HG03520 (cell line): ENCODE results near the gene VWA5B1.

Experiments used
- ATAC-seq: cut with Tn5 transposase; IDR thresholded peaks from one replicate; pipeline ENCODE4 v1.9.1; 2021; ENCODE audit warnings: mild to moderate bottlenecking, moderate library complexity; ENCODE audit not compliant: unreplicated experiment

Gene VWA5B1

DNA sequence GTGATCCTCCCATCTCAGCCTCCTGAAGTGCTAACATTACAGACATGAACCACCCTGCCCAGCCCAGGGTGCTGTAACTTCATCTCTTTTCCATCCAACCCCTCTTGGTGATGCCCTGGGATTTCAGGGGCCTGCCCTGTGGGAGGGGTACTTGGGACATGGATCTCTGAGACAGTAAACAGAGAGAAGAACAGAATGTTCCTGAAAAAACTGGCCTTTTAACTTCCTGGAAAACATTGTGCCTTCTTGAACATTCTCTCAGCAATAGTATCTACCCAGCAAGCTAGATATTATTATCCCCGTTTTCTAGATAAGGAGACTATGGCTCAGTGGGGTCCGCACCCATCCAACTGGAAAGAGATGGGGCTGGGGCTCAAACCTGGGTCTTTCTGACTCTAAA, 57.0 kb downstream of the VWA5B1 start:
- ATAC-seq = no peak

DNA sequence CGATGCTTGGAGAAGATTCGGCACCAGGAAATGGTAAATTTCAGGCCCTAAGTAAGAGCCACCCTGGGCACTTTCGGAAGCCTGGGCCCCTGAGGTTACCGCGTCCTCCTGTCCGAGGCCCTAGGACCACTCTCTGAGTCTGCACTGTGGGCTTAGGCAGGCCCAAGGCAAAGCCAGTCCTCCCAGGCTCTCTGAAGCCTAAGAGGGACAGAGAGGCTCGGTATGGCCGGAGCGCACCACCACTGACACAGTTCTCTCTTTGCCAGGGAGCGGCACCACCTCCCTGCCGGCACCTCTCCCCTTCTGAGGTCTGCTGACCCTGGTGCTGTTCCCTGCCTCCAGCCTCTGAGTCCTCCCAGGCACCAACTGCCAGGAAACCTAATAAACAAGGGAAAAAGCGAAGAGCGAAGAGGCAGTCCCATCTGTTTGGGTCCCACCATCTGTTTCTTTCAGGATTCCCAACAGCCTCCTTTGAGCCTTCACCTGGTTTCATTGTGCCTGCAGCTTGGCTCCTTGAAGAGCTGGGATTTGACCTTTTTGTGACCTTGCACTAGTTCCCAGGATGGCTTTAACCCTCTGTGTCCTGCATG, 57.7 kb downstream of the VWA5B1 start:
- no peak for ATAC-seq

DNA sequence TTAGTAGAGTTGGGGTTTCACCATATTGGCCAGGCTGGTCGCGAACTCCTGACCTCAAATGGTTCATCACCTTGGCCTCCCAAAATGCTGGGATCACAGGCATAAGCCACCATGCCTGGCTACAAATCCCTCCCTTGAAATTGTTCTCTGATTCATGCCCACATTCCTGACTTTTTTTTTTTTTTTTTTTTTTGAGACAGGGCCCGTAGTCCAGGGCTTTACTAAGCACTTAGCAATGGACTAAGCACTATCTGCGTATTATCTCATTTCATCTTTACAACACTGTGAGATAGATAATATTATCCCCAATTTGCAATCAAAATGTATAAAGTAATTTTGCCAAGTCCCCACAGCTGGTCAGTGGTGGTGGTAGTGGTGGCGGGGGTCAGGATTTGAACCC, 58.9 kb downstream of the VWA5B1 start:
- ATAC-seq = no peak

DNA sequence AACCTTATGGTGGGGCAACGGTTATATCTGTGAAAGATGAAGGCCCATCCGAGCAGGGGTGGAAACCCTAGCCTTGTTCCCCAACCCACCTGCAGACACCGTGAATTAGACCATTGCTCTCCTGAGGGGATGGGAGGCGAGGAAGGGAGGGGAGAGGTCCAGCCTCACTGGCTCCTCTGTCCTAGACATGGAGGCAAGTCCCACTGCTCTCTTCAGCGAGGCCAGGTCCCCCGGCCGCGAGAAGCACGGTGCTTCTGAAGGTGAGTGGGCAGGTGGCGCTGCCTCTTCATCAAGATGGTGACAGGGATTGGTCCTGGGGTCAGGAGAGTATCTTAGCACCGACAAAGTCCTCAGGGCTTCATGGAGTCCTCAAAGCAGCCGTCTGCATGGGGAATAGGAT, 59.3 kb downstream of the VWA5B1 start:
- ATAC-seq = no peak

DNA sequence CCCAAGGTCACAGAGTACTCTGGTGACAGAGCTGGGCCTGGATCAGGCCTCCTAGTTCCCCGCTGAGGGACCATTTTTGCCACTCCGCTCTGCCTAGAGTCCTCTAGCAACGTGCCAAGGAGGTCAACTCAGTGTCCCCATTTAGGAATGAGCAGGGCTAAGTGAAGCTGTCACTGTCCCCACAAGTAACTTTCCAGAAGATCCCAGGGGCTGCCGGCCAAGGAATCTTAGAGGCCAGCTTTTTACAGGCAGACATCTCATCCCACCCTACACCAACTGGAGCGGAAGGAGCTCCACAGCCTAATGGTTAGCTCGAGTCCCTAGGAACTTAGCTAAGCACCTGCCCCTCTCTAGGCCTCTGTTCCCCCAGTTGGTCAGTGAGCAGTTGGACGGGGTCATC, 59.7 kb downstream of the VWA5B1 start:
- no peak for ATAC-seq

DNA sequence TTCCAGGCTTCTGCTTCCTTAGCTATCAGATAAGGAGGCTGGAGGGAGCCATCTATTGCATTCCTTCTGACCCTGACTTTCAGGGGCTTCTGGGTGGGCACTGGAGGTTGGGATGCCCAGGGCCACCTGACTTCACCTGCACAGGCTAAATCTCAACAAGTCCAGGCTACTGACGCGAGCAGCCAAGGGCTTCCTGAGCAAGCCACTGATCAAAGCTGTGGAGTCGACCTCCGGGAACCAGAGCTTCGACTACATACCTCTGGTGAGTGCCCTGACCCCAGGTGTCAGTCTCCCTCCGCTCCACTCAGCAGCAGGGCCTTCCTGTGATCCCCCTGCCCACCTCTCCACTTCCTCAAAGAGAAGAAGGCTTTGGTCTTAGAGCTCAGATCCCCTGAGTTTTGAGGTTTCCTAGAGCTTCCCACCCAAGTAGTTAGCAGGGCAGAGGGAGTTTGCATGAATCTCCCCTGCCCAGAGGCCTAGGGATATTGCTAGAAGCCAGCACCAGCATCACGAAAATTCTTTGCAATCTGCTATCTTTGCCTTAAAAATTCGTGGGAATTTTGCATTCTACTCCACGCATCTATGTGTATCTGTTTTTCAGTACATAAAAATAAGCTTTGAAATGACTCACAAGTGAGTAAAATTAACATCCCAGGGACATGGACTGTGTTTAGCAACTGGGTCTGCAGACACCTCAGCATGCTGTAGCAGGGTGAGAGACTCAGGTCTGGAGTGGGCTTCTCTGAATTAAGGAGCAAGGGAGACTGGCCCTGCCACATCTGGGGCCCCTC, 61.4 kb downstream of the VWA5B1 start:
- no peak for ATAC-seq

DNA sequence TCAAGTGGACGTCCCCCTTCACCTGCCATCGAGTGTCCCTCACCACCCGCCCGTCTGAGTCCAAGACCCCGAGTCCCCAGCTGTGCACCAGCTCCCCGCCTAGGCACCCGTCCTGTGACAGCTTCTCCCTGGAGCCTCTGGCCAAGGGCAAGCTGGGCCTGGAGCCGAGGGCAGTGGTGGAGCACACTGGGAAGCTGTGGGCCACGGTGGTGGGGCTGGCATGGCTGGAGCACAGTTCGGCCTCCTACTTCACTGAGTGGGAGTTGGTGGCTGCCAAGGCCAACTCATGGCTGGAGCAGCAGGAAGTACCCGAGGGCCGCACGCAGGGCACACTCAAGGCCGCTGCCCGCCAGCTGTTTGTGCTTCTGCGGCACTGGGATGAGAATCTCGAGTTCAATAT, 63.2 kb downstream of the VWA5B1 start:
- ATAC-seq = no peak

DNA sequence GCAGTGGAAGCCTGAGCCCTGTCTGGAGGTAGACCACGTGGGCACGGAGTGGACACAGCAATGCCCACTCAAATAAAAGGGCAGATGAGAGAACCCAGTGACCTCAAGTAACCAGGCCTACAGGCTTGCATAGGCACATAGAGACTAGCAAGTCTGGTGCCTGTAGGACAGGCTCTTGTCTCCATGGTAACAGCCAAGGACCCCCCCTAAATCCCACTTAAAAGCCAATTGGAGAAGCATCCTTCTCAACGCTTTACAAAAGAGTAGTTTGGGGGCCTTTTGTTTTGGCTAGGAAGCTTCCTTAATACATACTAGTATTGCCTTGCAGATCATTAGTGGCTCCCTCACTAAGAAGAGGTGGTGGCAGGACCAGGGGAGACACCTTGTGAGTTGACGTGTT, 63.9 kb downstream of the VWA5B1 start:
- no peak for ATAC-seq

DNA sequence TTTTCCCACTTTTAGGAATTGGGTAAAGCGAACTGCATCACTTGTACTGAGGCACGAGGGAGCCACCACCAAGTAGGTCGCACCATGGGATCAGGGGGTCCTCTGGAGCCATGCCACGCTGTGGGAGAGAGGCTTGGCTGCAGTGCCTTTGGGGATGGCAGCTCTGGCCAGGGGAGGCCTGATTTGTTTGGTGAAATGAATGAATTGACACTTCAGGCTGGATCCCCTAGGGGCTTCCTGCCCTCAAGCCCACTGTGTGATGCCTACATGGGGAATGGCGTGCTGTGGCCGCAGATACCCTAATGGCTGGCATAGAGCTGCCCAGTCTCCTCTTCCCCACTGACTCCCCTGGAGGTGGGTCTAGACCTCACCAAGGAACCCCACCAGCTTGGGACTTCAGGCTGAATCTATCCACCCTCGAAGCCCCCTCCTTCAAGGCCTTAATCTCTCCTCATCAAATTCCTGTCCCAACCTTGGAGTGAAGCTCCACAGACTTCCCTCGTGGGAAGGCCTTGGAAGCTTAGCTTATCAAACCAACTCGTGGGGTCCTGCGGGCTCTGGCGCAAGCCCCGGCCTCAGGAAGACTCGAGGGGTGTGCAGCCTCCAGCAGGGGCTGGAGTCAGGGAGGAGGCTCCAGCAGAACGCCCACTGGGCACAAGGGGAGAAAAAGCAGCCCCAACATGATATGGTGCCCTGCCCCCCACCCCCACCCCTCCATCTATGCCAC, 64.6 kb downstream of the VWA5B1 start:
- no peak for ATAC-seq

DNA sequence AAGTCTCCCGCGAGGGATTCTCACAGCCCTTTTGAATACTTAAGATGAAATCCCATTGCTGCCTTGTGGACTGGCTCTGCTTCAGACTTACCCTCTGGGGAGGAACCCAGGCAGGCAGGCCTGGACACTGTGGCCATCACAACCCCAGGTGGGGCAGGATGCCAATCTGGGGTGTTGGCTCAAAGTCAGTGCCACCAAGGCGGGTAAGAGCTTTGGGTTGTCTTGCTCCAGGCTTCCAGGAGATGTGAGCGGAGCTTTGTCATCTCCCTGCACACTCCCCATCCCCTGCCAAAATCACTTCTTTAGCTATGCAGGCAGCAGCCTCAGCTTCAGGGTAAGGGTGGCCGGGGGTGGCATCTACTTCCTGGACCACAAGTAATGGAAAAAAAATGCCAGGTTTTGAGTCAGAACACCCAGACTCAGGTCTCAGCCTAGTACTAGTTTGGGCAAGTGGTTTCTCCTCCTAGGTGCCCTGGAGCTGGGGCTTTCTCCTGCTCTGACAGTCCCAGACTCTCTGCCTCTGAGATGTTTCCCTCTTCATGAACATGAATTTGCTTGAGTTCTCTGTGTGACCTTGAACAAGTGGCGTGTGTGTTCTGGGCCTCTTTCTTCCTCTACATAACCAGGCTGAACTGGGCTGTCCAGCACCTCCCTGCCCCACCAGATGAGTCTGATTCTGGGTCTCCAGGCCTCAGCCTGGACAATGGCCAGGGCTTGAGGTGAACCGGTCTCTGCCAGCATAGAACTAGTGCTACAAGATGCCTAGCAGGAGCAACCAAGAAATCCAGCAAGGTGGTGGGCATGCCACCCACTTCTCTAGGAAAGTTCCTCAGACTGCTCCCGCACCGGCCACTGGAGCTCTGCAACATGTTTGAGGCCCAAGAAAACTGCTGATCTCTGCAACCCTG, 65.4 kb downstream of the VWA5B1 start:
- no peak for ATAC-seq

DNA sequence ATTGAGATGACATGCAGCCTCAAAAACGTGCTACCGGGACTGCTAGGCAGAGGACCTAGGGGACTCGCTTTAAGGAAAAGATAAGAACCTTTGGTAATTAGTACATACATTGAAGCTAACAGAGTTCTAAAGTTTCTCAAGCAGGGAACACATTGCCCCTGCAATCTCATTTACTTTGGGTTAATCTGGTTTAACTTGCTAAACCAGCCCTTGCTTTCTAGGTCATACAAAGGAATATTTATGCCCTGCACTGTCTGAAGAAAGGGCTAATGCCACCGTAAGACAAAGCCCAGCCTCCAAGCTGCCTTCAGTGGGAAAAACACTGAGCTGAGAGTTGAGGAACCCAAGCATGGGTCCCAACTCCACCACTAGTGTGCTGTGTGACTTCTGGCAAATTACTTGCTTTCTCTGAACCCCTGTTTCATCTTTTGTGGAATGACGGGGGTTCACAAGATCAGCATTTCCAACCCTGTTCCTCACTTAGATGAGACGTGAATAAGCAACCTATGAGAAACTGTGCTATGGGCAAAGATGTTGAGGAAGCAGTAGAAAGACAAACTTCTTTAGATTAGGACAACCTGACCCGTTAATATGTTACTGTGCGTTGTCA, 66.3 kb downstream of the VWA5B1 start:
- no peak for ATAC-seq

DNA sequence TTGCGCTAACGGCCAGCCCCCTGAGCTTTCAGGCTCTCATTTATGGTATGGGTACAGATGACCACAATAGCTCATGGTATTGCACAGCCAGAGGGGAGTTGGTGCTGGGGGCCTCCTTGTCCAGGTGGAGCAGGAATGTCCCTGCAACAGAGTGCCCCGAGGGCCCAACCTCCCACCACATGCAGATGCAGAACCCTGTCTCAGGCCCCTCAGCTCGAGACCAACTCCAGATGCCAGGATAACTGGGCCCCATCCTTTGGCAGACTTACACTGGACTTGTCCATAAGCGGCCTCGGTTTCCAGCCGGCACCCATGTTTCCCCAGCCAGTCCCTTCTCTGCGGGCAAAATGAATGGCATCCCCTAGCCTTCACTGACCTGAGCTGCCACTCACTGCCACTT, 67.1 kb downstream of the VWA5B1 start:
- ATAC-seq = no peak

DNA sequence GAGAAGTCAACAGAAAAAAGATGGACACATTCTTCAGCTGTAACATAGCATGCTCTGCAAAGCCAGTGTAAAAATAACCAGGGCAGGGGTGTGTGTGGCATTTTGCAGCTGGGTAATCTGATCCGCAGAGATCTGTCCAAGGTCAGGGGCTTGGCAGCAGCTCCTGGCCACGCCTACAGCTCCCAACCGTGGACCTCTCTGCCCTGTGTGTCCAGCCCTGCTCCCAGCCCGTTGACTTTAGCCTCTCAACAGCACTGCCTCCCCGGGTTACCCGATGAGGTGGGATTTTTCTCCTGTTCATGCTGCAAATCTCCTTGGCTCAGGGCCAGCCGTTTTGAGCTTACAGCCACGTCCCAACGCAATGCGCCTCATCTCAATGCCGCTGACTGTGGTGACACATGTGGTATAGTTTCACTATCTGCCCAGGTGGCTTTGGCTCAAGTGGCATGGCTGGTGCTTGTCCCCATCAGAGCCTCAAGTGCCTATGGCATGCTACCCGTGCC, 68.1 kb downstream of the VWA5B1 start:
- ATAC-seq = no peak

DNA sequence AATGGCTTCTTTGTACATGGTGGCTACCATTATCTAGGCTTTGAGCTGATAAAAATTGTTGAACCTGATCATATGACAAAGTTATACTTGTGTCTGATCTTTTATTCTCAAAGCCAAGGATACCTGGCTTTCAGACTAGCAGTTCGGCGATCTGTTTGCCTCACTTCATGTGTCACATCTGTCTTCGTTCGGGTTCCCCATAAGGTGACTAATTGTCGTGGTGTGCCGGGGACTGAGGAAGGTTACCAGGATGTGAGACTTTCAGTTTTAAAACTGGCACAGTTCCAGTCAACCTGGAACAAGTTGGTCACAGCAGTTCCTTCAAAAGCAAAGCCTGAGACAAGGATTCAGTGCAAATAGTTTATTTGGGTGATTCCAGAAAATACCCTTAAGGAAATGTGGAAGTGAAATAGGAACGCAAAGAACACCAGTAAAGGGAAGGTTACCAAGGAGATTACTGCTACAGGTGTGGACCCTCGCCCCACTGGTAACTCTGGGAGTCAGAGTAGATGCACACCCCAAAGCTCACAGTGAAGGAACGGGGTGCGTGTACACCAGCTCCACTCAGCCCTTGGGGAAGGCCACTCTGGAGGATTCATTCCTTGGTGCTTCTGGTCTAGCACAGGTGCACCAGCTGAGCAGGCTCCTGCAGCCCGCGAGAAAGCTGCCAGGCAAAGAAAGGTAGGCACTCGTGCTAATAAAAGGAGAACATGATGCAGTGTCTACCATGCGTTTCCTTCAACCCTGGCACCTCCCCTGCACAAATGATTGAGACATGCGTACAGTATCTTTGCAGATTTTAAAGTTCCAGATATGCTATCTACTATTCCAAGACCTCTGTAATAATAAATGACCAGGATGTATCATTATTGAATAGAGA, 69.0 kb downstream of the VWA5B1 start:
- no peak for ATAC-seq

DNA sequence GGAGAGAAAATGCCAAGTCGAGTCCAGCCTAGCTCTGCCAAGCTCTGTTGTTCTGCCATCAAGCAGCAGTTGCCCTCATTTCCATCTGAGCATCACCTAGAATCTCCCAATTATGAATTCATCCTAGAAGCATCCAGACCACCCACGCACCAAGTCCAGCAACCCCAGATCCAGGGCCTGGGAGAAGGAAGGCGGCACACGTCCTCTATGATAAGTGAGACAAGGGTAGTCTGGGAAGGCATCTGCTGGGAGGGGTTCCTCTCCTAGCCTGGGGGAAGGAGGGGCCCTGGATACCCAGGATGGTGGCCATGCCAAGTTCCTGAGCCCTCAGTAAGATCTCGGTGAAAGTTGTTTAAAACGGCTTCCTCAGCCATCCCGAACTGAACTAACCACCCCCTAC, 70.7 kb downstream of the VWA5B1 start:
- no peak for ATAC-seq

DNA sequence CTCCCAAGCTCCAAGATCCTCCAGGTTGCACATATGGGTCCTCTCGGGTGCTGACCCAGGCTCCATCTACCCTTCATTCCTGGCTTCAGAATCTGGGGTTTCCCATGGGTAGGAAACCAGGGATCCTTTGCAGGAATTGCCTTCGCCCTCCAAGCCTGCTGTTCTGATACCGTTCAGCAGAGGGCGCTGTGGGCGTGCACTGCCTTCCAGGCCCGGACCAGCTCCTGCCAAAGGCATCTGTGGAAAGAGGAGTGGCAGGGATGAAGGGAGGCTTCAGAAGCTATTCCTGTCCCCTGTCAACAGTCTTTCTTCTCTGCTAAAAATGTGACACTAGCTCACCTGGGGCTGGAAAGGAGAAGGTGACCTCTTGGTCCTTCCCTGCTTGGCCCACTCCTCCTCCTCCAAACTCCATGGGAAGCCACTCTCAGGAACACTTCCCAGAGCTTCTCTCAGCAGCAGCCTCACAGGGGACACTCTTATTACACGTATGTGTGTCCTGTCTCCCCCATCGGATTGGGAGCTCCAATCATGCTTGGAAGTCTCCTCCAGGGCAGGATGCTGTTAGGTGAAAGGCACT, 71.2 kb downstream of the VWA5B1 start:
- ATAC-seq = no peak

DNA sequence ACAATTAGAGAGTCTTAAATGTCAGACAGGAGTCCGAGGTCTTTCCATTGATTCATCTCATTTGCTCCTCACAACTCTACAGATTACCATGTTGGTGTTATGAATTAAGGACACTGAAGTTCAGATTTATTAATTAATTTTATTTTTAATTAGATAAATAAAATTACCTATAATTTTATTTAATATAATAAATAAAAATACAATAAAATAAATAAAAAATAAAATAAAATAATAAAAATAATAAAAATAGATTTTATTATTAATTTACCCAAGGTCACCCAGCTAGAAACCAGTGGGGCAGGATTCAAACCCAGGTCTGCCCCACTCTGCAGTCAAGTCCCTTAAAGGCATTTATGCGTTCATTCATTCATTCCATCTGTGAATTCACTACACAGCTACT, 72.2 kb downstream of the VWA5B1 start:
- no peak for ATAC-seq

DNA sequence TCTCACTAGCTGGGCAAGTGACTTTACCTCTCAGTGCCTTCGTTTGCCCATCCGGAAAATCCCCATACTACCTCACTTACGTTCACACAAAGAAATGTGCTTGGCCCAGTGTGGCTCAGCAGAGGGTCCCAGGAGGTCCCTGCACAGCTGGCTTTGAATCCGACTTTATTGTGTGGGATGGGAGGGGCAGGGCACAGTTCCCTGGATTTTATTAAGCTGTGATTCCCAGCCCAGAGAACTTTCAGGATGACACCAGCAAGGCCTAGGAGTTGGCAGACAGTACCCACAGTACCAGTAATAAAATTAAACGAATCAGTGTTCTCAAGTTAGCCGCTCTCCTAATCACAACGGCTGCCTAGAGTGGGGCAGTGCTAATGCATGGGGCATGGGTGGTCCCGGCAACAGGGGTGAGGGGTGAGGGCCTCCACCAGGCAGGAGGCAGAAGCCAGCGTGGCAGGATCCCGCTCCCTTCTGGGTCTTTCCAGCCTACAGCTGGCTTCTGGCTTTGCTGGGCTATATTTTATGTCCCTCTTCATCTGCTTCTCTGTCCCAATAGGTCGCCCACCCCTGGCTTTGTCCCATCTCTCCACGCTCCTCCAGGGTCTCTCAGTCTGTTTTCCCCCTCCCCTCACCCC, 74.9 kb downstream of the VWA5B1 start:
- no peak for ATAC-seq

DNA sequence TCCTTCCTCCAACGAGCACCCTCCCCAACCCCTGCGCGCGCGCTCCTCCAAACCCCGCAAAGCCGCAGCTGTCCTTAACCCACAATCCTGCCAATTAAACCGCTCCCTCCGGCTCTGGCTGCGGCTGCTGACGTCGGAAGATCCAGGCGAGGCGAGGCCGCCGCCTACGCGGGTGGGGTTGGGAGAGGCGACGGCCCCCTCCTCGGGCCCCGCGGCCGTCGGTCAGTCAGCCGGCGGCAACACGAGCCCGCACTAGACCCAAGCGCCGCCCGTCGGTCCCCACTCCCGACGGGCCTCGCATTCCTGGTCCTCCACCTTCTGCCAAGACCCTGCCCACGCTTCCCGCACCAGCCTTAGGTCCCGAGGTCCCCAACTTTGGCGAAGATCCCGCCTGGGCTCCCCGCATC, 75.4 kb downstream of the VWA5B1 start:
- ATAC-seq = no peak
